T1000 (cell line): ENCODE data around the gene ZNF469.

Experiments
- DNase-seq: peaks from one replicate; lab custom pipeline; 2025; ENCODE audit warnings: mixed read lengths; lab: John Stamatoyannopoulos, UW

Gene ZNF469

DNA sequence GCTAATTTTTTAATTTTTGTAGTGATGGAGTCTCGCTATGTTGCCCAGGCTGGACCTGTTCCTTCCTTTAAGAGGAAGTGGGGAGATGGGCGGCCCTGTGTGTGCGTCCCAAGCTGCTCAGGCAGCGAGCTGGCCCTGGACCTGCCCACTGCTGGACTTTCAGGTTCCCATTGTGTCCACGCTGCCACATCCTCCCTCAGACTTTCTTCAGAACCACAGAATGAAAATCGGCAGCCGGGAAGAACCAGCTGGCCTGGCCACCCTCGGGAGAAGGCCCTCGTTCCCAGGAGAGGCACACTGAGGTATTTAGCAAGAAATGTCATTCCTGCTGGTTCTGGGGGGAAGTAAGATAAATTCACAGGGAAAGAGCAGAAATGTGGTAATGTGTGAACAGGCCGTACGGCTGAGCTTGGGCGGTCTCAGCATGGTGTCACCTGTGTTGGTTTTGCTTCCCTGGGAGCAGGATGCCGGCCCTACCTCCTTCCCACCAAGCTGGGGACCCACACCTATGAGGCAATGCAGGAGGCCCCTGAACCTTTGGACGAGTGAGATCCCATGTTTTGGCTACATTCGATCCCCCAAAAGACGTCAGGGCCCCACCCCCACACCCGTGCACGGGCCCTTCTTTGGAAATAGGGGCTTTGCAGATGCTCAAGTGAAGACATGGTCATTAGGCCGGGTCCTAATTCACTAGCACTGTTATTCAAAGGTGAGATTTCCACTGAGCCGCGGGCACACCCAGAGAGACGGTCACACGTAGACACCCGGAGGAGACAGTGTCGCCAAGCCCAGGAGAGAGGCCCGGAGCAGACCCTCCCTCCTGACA lies 35.9 kb upstream of the ZNF469 start:
- no peak for DNase-seq

GRCh38 chr16:88347656-88348376 lies 34.9 kb upstream of the ZNF469 start:
- DNase-seq = no peak

DNA sequence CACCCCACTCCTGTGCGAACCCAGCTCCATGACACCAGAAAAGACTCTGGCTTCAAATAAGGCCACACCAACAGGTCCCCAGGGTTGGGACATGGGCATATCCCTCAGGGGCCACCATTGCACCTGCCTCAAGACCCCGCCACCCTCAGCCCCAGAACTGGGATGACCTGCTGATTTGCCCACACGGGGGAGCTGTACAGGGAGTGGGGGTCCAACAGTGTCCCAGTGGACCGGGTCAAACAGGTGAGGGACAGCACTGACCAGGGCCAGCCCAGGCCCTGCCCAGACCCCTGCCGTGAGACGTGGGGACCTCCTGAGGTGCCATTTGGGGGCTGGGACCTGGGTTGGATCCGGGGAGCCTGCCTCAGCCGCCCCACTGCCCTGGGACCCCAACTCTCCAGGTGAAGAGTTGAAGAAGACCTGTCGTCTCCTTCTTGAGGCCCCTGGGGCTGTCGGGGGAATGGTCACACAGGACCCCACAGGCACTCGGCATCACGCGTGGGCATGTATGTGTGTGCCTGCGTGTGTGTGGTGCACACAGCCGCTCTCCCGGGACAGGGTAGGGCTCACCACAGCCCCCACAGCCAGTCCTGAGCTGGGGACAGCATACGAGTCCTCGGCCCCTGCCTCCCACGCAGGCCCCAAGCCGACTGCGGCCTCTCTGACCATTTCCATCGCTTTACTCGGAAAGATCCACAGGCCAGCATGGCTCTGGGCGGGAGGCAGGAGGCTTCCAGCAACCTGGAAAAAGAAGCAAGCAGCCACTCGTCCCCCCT lies 34.2 kb upstream of the ZNF469 start:
- no peak for DNase-seq

DNA sequence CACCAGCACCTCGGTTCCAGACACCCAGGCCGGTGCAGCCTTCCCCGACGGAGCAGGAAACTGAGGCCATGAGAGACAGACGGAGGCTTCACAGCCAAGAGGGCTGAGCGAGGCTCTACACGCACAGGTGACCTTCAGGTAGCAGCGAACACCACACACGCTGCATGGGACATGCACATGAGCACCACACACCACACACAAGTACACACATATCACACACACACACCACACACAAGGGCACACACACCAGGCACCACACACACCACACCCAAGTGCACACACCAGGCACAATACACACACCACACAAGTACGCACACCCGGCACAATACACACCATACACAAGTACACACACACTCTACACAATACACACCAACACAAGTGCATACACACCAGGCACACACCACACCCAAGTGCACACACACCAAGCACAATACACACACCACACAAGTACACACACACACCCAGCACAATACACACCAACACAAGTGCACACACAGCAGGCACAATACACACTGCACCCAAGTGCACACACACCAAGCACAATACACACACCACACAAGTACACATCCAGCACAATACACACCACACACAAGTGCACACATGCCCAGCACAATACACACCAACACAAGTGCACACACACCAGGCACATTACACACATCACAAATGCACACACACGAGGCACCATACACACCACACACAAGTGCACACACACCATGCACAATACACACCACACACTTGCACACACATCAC lies 33.4 kb upstream of the ZNF469 start:
- DNase-seq = no peak

GRCh38 chr16:88349903-88350900 lies 32.6 kb upstream of the ZNF469 start:
- DNase-seq = no peak

- DNase-seq = no peak
These were observed 31.8 kb upstream of the ZNF469 start for GRCh38 chr16:88350922-88351321.

GRCh38 chr16:88351491-88352101 lies 31.2 kb upstream of the ZNF469 start:
- DNase-seq = no peak

- no peak for DNase-seq
These were observed 30.2 kb upstream of the ZNF469 start for GRCh38 chr16:88352261-88353200.

DNA sequence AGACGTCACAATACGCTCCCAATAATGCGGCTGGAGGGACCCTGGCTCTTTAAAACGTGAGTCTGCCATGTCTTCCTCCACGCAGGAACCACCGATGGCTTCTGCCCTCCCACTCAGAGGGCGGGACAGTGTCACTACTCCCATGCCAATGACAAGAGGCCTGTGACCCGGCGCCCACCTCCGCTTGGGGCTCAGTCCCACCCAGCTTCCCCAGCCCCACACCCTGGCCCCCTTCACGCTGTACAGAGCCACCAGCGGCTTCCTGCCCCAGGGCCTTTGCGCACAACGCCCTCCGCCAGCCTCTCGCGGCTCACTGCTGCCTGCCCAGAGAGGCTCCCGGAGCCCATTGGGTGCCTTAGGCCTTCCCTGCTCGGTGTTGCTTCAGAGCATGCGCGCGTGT lies 29.5 kb upstream of the ZNF469 start:
- no peak for DNase-seq

DNA sequence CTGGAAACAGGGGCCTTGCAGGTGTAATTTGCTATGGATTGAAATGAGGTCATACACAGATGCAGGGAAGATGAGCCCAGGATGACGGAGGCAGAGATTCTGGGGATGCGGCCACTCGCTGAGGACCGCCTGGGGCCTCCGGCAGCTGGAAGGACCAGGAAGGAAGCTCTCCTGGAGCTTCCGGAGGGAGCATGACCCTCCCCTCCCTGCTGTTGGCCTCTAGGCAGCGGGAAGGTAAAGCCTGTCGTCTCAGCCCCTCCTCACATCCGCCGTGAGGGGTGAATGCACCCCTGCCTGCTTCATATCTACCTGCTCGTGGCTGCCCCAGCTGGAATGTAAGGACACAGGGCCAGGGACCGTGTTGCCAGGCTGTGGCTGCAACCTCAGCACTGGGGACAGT lies 29.1 kb upstream of the ZNF469 start:
- DNase-seq = no peak

DNA sequence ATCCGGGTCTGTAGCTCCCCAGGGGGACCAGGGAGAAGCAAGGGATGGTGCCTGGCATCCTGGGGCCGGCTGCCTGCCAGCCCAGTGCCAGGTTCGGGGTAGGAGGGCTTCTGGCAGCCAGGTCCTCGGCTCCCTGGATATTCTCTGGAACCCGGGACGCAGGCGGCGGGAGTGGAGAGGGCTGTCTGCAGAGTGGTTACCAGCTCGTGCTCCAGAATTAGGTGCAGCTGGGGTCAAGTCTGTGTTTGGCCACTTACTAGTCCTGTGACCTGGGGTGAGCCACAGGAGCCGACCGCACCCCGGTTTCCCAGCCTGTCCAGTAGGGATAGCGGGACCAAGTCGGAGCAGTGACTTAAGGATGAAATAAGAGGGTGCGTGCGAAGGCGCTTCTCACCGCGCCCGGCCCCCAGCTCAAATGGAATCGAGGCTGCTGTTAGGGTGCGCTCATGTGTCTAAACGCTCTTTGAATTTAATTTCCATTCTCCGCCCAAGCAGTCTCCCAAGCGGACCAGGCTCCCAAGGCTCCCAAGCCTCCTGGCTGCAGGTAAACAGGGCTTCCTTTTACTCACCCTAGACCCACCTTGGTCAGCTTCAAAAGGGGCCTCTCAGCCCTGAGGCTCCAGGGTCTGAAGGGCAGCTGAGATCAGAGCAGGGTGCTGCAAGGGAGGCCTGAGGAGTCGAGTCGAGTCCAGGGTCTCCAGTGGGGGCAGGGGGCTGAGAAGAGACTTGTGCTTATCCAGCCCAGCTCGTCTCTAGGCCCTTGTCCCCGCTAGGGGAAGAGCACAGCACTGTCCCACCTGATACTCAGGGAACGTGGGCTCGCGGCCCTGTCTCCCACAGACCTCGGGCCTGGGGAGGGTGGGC lies 28.3 kb upstream of the ZNF469 start:
- DNase-seq = no peak

- DNase-seq = no peak
These were observed 27.7 kb upstream of the ZNF469 start for GRCh38 chr16:88355093-88355388.

GRCh38 chr16:88355389-88356123 lies 27.2 kb upstream of the ZNF469 start:
- DNase-seq = no peak

DNA sequence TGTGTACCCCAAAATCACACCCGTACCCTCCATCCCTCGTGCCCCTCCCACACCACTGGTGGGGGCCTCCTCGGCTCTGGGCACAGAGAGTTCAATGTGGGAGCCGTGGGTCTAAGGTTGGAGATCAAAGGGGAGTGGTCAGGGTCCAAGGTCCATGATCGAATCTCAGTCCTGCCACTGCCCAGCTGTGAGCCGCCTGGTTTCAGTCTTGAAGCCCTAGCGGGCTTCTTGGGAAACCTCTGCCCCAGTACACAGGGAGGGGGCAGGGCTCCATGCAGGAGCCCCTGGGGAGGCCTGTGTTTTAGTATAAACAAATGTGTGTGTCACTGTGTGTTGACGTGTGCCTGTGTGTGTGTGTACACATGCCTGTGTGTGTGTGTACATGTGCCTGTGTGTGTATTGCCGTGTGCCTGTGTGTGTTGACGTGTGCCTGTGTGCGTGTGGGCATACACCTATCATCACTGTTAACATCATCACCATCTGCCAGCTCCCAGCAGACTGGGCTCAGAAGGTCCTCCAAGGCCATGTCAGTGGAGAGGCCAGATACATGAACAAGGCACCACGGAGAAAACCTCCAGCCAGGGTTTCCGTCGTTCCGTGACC lies 26.5 kb upstream of the ZNF469 start:
- DNase-seq = no peak

DNA sequence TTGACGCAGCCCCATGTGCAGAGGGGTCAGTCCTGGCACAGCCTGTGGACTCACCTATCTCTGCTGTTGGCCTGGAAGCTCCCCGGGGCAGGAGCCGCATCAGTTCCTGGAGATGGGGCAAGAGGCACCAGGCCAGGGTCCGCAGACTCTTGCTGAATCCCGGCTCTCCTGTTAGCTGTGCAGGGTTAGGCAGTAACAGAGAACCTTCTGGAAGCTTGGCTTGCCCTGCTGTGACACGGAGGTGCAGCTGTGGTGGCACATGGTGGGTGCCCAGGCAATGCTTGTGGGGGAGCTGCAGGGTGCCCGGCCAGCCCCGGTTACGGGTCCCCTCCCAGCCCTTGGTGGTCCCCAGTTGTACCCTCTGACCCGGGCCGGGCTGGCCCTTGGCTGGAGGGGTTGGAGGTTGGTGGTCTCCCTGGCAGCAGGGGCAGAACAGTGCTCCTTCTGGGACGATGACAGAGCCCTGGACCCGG lies 26.0 kb upstream of the ZNF469 start:
- no peak for DNase-seq

- DNase-seq = no peak
These were observed 25.3 kb upstream of the ZNF469 start for GRCh38 chr16:88357317-88358022.
